CD4-positive, alpha-beta T cell treated with Interleukin-1 beta for 1 hour (primary cell): ENCODE results near the gene MUC4.
"Not testable (repeated sequence)": the region's sequence is repeated elsewhere in the genome, so short reads cannot be mapped to it uniquely, and the experiment has no call there.

Experiments used
- DNase-seq, 2 donors: peaks; one replicate each; pipeline ENCODE4 v3.0.0-alpha.2; 2020 to 2022

The MUC4 gene

GRCh38 chr3:195784031-195784430 is 27.7 kb downstream of the MUC4 start:
- not testable (repeated sequence) for DNase-seq

- DNase-seq: not testable (repeated sequence)
These were observed 30.5 kb downstream of the MUC4 start for GRCh38 chr3:195781236-195781635.

- no peak for DNase-seq
These were observed 33.8 kb downstream of the MUC4 start for GRCh38 chr3:195777975-195778374.

GRCh38 chr3:195774917-195775316 is 36.8 kb downstream of the MUC4 start:
- no peak for DNase-seq

GRCh38 chr3:195773956-195774537 is 37.7 kb downstream of the MUC4 start:
- no peak for DNase-seq

- DNase-seq: no peak
These were observed 40.0 kb downstream of the MUC4 start for GRCh38 chr3:195771646-195772300.

- not testable (repeated sequence) for DNase-seq
These were observed 40.7 kb downstream of the MUC4 start for GRCh38 chr3:195770841-195771645.

GRCh38 chr3:195770081-195770840 is 41.5 kb downstream of the MUC4 start:
- no peak for DNase-seq

- DNase-seq: no peak
These were observed 42.2 kb downstream of the MUC4 start for GRCh38 chr3:195769551-195769950.

- no peak for DNase-seq
These were observed 42.9 kb downstream of the MUC4 start for GRCh38 chr3:195768831-195769303.

GRCh38 chr3:195768414-195768813 is 43.3 kb downstream of the MUC4 start:
- no peak for DNase-seq

- no peak for DNase-seq
These were observed 43.9 kb downstream of the MUC4 start for GRCh38 chr3:195767792-195768191.

GRCh38 chr3:195766671-195767070 is 45.1 kb downstream of the MUC4 start:
- DNase-seq: no peak

GRCh38 chr3:195764961-195765706 is 46.6 kb downstream of the MUC4 start:
- no peak for DNase-seq

GRCh38 chr3:195763843-195764825 is 47.6 kb downstream of the MUC4 start:
- DNase-seq: no peak

GRCh38 chr3:195763076-195763830 is 48.5 kb downstream of the MUC4 start:
- no peak for DNase-seq

GRCh38 chr3:195762611-195763010 is 49.1 kb downstream of the MUC4 start:
- no peak for DNase-seq

- DNase-seq: no peak
These were observed 49.5 kb downstream of the MUC4 start for GRCh38 chr3:195762249-195762585.

- DNase-seq: no peak
These were observed 50.0 kb downstream of the MUC4 start for GRCh38 chr3:195761567-195762248.

- DNase-seq: no peak
These were observed 50.6 kb downstream of the MUC4 start for GRCh38 chr3:195761123-195761566.
